Measurements from ENCODE around the gene ADGRG1.
A peak's percentile ranks its signal among the peaks of the same experiment; 100 is the strongest.

ADGRG1 gene

DNA sequence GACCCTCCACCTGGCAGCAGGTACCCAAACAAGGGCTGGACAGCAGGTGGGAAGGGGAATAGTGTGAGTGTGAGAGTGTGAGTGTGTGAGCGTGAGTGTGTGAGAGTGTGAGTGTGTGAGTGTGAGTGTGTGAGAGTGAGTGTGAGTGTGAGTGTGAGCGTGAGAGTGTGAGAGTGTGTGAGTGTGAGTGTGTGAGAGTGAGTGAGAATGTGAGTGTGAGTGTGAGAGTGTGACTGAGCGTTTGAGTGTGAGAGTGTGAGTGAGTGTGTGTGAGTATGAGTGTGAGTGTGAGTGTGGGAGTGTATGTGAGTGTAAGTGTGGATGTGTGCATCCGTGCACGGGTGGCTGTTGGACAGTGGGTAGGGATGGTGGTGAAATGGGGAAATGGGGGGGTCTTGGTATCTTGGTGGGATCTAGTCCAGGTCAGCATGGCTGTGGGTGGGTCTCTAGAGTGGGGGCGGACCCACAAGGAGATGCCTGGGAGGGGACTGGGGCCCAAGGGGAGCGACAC, 408 bp downstream of the ADGRG1 start (continued):
- TF ChIP-seq ZNF785 (tag by site-specific recombination; IDR thresholded peaks at IDR 0.05), result peak; percentile 98
- TF ChIP-seq ZBTB1 (tag by site-specific recombination; IDR thresholded peaks at IDR 0.05), result no peak
- TF ChIP-seq ZSCAN5A (tag by site-specific recombination; IDR thresholded peaks at IDR 0.05), result no peak
- peak; percentile 56; the same call in 1 of the 2 replicates for TF ChIP-seq ZNF530 (tag by site-specific recombination; IDR thresholded peaks at IDR 0.05; ENCODE audit: low read depth)
- TF ChIP-seq ZNF549 (tag by site-specific recombination; IDR thresholded peaks at IDR 0.05), result no peak
- no peak for TF ChIP-seq PRDM4 (tag by site-specific recombination; IDR thresholded peaks at IDR 0.05)
- no peak for TF ChIP-seq ZNF529 (tag by site-specific recombination; IDR thresholded peaks at IDR 0.05; ENCODE audit: insufficient replicate concordance)
- TF ChIP-seq ZNF692 (tag by site-specific recombination; IDR thresholded peaks at IDR 0.05), result peak; percentile 52; the same call in 1 of the 2 replicates
- TF ChIP-seq GLI2 (tag by site-specific recombination; IDR thresholded peaks at IDR 0.05; ENCODE audit: borderline replicate concordance, low read depth), result no peak
- no peak for TF ChIP-seq ZNF114 (tag by site-specific recombination; IDR thresholded peaks at IDR 0.05)
- TF ChIP-seq ZNF335 (tag by site-specific recombination; conservative IDR thresholded peaks at IDR 0.05), result peak; percentile 65
- no peak for TF ChIP-seq GLIS1 (tag by site-specific recombination; IDR thresholded peaks at IDR 0.05)
- TF ChIP-seq ZNF394 (tag by site-specific recombination; IDR thresholded peaks at IDR 0.05; ENCODE audit: borderline replicate concordance), result no peak; the same call in 1 of the 2 replicates
- TF ChIP-seq ZBTB6 (tag by site-specific recombination; IDR thresholded peaks at IDR 0.05), result no peak
- TF ChIP-seq, protein P1, sequence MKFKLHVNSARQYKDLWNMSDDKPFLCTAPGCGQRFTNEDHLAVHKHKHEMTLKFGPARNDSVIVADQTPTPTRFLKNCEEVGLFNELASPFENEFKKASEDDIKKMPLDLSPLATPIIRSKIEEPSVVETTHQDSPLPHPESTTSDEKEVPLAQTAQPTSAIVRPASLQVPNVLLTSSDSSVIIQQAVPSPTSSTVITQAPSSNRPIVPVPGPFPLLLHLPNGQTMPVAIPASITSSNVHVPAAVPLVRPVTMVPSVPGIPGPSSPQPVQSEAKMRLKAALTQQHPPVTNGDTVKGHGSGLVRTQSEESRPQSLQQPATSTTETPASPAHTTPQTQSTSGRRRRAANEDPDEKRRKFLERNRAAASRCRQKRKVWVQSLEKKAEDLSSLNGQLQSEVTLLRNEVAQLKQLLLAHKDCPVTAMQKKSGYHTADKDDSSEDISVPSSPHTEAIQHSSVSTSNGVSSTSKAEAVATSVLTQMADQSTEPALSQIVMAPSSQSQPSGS (tag by site-specific recombination; IDR thresholded peaks at IDR 0.05; ENCODE audit: low read depth), result no peak
- TF ChIP-seq ZNF596 (tag by site-specific recombination; IDR thresholded peaks at IDR 0.05), result no peak
- TF ChIP-seq OSR2 (tag by site-specific recombination; IDR thresholded peaks at IDR 0.05), result no peak
- TF ChIP-seq, protein P2, sequence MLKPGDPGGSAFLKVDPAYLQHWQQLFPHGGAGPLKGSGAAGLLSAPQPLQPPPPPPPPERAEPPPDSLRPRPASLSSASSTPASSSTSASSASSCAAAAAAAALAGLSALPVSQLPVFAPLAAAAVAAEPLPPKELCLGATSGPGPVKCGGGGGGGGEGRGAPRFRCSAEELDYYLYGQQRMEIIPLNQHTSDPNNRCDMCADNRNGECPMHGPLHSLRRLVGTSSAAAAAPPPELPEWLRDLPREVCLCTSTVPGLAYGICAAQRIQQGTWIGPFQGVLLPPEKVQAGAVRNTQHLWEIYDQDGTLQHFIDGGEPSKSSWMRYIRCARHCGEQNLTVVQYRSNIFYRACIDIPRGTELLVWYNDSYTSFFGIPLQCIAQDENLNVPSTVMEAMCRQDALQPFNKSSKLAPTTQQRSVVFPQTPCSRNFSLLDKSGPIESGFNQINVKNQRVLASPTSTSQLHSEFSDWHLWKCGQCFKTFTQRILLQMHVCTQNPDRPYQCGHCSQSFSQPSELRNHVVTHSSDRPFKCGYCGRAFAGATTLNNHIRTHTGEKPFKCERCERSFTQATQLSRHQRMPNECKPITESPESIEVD (tag by site-specific recombination; IDR thresholded peaks at IDR 0.05), result no peak
- TF ChIP-seq, protein P3, sequence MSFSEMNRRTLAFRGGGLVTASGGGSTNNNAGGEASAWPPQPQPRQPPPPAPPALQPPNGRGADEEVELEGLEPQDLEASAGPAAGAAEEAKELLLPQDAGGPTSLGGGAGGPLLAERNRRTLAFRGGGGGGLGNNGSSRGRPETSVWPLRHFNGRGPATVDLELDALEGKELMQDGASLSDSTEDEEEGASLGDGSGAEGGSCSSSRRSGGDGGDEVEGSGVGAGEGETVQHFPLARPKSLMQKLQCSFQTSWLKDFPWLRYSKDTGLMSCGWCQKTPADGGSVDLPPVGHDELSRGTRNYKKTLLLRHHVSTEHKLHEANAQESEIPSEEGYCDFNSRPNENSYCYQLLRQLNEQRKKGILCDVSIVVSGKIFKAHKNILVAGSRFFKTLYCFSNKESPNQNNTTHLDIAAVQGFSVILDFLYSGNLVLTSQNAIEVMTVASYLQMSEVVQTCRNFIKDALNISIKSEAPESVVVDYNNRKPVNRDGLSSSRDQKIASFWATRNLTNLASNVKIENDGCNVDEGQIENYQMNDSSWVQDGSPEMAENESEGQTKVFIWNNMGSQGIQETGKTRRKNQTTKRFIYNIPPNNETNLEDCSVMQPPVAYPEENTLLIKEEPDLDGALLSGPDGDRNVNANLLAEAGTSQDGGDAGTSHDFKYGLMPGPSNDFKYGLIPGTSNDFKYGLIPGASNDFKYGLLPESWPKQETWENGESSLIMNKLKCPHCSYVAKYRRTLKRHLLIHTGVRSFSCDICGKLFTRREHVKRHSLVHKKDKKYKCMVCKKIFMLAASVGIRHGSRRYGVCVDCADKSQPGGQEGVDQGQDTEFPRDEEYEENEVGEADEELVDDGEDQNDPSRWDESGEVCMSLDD (tag by site-specific recombination; IDR thresholded peaks at IDR 0.05), result peak; percentile 83
- TF ChIP-seq, protein P4, sequence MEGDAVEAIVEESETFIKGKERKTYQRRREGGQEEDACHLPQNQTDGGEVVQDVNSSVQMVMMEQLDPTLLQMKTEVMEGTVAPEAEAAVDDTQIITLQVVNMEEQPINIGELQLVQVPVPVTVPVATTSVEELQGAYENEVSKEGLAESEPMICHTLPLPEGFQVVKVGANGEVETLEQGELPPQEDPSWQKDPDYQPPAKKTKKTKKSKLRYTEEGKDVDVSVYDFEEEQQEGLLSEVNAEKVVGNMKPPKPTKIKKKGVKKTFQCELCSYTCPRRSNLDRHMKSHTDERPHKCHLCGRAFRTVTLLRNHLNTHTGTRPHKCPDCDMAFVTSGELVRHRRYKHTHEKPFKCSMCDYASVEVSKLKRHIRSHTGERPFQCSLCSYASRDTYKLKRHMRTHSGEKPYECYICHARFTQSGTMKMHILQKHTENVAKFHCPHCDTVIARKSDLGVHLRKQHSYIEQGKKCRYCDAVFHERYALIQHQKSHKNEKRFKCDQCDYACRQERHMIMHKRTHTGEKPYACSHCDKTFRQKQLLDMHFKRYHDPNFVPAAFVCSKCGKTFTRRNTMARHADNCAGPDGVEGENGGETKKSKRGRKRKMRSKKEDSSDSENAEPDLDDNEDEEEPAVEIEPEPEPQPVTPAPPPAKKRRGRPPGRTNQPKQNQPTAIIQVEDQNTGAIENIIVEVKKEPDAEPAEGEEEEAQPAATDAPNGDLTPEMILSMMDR (tag by site-specific recombination; IDR thresholded peaks at IDR 0.05), result no peak
- TF ChIP-seq ZNF146 (tag by site-specific recombination; IDR thresholded peaks at IDR 0.05), result no peak
- TF ChIP-seq, protein P5, sequence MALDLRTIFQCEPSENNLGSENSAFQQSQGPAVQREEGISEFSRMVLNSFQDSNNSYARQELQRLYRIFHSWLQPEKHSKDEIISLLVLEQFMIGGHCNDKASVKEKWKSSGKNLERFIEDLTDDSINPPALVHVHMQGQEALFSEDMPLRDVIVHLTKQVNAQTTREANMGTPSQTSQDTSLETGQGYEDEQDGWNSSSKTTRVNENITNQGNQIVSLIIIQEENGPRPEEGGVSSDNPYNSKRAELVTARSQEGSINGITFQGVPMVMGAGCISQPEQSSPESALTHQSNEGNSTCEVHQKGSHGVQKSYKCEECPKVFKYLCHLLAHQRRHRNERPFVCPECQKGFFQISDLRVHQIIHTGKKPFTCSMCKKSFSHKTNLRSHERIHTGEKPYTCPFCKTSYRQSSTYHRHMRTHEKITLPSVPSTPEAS (tag by site-specific recombination; IDR thresholded peaks at IDR 0.05), result 0 out of 2 replicates have a peak, but pooled peaks have one; percentile 34
